NOMO-1 treated with dmso at 0.1 percent for 144 hours (cell line): Measurements from ENCODE around the gene SCN9A.
"Not testable (repeated sequence)": the region's sequence is repeated elsewhere in the genome, so short reads cannot be mapped to it uniquely, and the experiment has no call there.

Experiments used
- DNase-seq: peaks from one replicate; lab custom pipeline; 2025; ENCODE audit not compliant: unreplicated experiment; lab: John Stamatoyannopoulos, UW

SCN9A gene

DNA sequence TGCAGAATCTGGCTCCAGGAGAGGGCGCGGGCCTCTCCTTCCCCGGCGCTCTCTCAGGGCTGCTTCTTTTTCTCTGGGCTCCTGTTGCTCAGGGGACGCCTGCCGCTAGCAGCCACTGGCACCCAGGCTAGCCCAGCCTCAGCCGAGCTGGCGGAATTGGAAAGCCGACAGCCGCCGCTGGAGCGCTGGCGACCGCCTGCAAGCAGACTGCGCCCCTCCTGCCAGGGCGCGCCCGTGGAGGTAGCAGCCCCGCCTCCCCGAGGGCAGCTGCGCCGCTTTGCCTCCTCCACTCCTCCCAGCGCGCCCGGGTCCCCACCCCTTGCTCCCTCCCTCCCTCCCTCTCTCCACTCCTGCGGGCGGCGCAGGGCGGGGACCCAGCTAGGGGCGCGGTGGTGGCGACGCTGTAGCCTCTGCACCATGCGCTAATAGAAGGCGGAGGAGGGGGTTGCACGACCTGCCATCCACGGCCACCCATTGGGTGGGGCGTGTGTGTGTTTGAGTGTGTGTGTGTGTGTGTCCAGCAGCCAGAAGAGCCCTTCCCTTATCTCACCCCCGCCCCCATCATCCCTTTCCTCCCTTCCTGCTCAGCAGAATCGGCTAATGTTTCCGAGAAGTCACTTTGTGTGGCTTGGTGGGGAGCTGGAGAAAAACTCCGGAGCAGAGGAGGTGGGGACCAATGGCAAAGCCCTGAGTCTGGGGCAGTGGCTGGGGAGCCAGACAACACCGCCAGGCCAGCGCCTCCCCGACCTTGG is at the start of gene SCN9A:
TSS of gene SCN9A (minus strand) at position 209 of the 752 bp plus-strand sequence. CDS start 64,188 bp downstream, outside the sequence.
- no peak for DNase-seq

DNA sequence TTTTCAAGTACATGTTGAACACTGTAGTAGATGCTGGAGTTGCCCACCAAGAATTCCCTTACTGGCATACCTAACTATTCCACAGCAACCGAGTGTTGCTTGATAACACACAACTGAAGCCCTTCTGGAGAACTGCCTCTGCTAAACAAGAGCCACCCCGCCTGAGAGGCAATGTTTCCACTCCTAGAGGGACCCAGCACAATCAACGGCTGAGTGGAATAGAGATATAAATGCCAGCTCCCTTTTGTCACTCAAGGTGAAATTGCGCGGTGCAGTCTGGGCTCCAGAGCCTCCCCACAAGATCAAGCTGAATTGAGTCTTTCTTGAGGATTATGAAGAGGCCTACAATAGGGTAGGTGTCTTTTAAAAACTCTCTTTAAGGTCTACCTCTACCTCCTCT is 49.1 kb upstream of the SCN9A start:
- DNase-seq = no peak

DNA sequence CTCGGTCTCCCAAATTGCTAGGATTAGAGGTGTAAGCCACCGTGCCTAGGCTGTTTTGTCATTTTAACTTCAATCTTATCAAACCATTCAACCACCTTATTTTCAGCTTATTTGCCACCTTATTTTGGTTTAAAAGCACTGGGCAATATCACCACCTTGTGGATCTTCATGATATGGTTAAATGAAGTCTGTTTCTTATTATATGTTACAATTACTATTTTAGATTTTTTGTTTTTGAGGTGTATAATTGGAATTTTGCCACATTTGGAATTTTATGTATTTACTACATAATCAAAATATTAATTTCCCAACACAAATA is 43.8 kb upstream of the SCN9A start:
- no peak for DNase-seq

DNA sequence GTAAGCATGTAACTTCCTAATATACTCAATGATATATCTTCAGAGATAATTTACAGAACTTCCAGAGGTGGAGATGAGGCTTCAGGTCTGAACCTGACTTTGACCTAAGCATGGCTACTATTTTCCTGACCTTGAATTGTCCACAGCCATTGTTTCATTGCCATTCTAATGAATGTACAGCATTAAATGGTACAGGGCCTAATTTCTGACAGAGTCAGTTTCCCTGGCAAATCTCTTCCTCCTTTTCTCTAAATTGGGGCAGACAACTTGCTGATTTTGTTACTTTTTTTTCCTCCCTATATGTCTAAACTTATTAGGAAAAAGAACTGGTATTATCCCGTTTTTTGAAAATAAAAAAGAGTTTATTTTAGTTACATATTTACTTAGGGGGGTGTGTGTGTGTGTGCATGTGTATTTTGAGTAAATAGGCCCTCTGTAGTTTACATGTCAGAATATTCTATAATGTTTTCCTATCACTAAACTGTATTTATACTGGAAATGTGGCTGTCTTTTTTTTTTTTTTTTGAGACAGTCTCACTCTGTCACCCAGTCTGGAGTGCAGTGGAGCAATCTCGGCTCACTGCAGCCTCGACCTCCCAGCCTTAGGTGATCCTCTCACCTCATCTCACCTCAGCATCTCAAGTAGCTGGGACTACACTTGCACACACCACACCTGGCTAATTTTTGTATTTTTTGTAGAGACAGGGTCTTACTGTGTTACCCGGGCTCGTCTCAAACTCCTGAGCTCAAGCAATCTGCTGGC is 43.3 kb upstream of the SCN9A start:
- DNase-seq = no peak

DNA sequence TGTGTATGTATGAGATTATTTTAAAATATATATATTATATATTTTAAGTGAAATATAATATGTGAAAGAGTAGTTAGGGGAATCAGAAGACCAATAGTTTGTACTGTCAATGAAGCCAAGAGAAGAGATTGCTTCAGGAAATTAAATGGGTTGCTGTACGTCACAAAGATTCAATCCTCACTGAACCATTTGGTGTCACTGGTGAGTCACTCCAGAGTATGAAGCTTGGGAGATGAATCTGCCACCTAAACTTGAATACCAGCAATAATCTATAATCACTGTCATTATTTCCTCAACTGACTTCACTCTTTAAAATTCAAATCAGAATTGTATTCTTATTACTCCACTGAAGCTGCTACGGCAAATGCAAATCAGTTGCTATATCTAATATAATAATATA is 41.9 kb upstream of the SCN9A start:
- DNase-seq = no peak

DNA sequence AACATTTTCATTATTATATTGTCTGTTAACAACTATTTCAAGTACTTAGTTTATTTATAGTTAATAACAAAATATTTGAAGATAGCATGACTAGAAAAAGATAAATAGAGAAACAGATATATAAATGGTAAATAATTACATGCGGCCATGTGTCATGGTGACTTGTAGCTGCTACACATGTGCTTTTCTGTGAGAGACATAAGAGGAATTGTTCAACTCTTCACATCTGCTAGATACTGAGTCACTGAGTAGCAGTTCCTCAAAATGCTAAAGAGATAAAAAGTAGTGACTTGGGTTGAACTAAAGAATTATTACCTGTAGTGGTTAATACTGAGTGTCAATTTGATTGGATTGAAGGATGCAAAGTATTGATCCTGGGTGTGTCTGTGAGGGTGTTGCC is 37.5 kb upstream of the SCN9A start:
- no peak for DNase-seq

DNA sequence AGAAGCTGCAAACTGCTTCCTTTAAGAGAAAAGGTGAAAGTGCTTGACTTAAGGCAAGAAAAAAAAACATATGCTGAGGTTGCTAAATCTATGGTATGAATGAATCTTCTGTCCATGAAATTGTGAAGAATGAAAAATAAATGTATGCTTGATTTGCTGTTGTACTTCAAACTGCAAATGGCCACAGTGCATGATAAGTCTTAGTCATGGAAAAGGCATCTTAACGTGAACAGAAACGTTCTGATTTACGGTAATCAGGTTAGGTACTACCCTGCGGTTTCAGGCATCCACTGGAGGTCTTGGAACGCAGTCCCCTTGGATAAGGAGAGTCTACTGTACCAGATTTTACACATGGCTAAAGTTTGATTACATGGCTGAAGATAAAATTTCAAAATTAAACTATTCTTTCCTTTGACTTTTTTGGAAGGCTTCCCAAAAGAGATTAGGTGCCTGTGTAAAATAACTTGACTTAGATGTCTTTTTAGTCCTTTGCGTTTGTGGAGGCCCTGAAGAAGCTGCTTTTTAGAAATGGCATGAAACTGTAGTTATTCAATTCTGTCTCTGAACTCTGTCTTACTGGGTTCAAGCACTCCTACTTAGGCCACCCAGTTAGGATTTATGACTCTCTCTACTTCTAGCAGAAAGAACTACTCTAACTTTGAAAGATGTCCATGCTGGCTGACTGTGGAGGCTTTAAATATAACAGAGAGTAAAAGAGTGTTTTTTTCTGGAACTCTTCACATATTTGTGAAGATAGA is 35.9 kb upstream of the SCN9A start:
- DNase-seq = no peak

DNA sequence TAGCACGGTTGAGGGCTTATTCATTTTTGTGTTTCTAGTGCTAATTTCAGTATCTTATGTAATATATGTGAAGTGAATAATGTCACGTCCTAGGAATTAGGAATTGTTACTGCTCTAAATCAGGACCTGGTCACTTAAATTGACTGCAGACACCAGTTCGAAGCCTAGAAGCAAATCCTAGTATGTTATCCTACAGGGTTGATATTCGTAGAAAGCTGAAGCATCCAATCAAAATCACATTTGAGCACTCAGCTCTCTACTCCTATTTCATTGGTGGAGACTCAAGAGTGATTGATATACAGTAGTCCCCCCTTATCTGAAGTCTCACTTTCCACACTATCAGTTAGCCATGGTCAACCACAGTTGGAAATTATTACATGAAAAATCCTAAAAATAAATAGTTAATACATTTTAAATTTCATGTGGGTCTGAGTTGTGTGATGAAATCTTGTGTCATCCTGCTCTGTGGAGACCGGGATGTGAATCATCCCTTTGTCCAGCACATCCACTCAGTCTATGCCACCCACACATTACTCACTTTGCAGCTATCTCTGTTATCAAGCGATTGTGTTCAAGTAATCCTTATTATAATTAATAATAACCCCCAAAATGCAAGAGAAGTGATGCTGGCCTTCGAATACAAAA is 35.2 kb upstream of the SCN9A start:
- DNase-seq = no peak

DNA sequence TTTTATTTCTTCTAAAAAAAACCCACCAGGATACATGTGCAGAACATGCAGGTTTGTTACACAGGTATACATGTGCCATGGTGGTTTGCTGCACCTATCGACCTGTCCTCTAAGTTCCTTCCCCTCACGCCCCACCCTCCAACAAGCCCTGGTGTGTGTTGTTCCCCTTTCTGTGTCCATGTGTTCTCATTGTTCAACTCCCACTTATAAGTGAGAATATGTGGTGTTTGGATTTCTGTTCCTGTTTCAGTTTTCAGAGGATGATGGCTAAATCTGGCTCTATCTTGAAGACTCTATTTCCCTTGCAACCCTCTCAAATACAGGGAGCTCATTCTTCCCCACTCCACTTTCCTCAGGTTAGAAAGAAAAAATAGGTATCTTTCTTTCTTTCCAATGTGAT is 32.0 kb upstream of the SCN9A start:
- not testable (repeated sequence) for DNase-seq

DNA sequence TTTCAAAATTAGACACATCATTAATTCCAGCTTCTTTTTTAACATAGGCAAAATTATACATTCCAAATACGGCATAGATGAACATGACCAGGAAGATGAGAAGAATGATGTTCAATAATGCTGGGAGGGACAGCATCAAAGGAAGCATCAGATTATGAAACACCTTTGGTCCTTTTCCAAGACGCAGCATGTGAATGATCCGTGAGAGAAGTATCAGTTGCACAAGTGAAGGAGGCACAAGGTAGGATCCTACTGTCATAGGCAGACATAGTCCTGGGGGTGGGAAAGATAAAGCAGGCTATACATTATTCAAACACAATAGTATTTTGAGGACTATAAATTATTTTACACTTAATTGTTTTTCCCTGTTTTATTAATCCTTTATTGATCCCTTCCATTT is 30.6 kb upstream of the SCN9A start:
- DNase-seq = no peak

DNA sequence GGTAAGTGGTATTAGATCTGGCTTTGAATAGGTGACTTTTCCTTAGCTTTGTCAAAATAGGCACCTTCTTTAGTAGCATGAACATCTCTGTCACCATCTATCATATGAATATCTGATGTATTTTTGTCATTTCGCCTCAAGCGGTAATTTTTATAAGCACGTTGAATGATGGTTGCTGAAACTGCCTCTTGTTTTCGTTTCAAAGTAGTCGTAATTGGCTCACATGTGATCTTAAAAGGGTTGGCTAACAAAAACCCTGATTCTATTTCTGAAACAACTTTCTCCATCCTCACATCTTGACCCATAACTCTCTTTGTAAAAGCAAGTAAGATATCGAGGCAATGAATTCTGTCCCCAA is 29.8 kb upstream of the SCN9A start:
- DNase-seq = no peak

DNA sequence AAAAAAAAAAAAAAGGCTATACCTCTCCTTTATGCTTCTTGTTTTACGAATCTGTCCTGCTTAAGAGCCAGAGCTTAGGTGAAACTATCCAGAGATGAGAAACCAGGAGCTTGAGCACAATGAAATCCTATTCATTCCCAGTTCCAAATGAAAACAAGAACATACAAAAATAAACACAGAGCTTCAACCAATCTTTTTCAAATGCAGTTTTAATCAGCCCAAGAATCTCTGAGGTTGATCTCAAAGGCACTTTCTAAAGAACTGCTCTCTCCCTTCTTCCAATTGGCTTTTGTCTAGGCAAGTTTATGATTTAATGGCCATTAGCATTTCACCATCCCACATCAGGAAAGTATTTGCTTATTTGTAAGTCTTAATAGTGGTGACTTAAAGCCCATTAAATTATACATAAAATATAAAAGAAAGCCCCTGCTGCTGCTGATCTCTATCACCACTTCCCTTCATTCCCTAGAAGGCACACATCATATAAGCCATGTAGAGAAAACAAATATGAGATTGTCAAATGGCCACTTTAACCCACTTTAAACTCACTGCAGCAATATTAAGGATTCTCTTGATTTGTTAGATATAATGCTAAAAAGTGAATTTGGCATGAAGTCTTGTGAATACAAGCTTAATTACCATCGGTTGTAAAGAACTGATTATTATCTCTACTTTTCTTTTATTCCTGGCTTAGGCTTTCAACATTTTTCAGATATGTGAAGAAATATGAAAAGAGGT is 29.3 kb upstream of the SCN9A start:
- no peak for DNase-seq

DNA sequence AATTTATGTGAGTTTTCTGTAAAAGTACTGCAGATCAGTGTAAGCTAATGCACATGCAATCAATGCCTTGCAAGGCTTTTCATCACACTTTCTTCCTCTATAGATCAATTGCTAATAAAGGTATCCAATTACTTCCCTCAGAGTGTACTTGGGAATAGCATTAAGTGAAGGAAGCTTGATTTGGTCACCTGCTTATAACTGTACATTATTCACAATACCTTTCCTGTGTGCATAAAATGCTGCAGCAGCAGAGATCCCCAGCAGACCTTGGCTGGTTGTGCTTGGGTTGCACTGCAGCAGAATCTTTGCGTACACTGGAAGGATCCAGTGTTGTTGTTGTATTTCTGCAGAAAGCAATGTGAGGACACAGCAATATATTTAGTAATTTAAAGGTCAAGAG is 18.5 kb upstream of the SCN9A start:
- no peak for DNase-seq

DNA sequence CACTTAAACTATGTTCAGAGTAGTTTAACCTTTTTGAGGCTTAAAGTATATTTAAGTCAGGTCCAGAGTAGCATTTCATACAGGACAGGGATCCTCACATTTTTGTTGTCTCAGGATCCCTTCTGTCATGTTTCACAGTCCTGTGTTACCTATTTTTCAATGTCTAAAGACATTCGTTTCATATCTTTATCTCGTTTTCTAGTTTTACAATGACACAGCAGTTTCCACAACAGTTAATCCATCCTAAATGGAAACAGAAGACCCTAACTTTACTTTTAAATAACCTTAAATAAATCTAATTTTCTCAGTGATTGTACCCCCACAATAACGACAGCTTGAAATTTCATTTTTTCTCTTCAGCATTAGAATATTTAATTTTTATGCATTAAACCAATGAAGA is 17.3 kb upstream of the SCN9A start:
- DNase-seq = no peak

DNA sequence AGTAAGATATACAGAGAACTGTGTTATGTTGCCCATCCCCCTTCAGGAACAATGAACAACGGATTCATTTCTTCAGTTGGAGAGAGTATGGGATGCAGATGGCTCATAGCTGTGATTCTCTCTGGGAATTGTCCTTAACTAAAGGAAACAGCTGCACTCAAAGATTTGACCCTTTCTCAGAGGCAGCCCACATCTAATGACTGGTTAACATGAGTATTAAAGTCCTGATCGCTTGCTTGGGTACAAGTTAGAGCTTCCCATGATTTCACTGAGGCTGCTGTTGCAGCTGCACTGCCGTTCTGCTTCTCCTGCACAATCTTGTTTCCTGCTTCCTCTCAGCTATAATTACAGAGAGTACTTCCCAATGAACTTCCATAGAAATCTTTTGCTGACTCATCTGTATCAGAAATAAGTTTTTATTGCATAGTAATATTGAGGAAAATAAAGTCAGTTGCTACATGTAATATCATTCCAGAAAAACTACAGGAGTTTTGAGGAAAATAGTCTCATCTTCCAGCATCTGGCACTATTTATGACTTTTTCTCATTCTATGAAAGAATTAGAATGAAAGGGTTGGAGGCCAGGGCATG is 12.8 kb upstream of the SCN9A start:
- no peak for DNase-seq

DNA sequence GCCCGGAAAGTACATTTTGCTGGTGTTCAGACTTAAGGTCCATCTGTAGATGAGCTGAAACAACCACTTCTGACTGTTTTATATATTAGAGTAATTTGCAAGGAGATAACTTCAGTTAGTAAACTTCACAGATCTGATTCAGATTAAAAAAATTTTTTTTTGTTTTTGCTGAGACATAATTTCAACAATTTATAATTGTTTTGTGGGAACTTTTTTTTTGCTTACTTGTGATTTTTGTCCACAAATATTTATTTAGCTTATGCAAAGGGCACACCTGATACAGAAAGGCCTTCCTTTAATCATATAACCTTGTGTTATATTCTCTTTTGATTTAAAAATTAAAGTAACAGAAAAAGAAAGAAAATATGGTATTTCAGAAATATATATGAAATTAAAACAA is 9.6 kb upstream of the SCN9A start:
- DNase-seq = no peak

DNA sequence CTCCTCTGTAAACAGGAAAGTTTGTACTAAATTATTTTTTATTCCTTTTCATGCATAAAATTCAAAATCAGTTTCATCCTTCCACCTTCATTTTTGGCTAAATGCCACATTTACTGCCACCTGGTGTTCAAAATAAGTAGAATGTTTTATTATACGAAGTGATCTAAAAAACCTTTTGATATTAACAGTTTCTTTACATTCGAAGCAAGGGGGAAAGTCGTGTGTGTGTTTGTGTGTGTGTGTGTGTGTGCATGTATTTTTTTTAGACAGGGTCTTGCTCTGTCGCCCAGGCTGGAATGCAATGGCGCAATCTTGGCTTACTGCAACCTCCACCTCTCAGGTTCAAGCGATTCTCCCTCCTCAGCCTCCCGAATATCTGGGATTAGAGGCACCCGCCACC is 9.0 kb upstream of the SCN9A start:
- DNase-seq = no peak

DNA sequence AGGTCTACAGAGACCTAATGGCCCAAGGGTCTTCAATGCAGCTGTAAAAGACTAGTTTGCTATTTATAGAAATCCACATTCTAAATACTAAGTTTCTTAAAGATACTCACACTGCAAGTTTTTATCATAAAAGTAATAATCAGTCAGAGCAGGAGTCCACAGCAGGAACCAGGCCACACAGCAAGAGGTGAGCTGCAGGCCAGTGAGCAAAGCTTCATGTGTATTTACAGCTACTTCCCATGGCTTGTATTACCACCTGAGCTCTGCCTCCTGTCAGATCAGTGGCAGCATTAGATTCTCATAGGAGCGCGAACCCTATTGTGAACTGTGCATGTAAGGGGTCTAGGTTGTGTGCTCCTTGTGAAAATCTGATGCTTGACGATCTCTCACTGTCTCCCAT is 6.7 kb upstream of the SCN9A start:
- no peak for DNase-seq

DNA sequence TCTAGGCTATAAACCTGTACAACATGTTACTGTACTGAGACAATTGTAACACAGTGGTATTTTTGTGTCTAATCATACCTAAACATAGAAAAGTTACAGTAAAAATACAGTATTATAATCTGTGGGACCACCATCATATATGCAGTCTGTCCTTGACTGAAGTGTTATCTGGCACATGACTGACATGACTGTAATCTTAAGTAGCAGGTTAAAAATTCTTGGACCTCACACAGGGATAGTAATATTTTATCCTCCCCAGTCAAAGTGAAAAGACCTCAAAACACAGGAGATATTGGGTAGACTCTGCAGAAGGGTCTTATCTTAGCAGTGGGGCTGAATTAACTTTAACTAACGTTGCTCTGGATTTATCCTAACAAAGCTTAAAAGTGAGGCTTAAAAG is 4.9 kb upstream of the SCN9A start:
- no peak for DNase-seq

DNA sequence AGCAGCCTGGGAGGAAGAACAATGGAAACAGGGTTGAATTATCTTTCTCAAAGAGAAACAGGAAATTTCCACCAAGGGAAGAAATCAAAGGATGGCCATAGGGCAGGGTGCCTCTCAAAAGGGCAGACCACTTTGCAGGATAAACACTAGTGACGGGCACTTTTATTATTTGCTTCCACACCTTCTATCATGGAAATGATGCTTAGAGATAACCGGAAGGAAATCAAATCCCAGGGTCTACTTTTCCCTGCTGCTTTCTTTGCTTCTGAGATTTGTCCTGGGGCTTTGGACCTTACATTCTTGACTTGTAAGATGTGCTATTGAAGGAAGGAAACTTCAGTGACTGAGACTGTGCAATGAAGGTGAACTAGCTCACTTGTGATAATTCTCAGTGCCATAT is 1.1 kb upstream of the SCN9A start:
- no peak for DNase-seq

DNA sequence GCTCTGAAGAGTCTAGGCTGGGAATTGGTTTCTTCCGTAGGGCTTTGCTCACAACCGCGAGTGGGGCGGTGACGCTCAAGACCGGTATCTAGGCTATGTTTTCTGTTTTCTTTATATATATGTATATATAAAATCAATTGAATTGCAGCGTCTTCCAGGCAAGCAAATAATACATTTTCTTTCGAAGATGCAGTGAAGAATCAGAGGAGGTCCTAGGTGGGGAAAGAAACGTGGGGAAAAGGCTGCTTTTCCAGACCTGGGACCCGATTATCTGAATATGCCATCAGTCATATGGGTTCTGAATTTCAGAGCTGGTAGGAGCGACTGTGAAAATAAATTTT is 714 bp upstream of the SCN9A start:
- no peak for DNase-seq
